SK-N-SH treated with all-trans-retinoic acid at 6 μM for 48 hours (cell line): ENCODE measurements around the gene CPHXL2.

ENCODE experiments used
- ATAC-seq: fragments of 200-7000 bp; cut with Tn5 transposase; 3 replicates; pipeline ENCODE4 v1.9.1; 2020; ENCODE audit warnings: mild to moderate bottlenecking, moderate library complexity
- BACH2 ChIP-seq: fragments of 250-450 bp; sonication (Bioruptor Pico); IDR thresholded peaks from 2 replicates; pipeline ENCODE4 v1.9.0; 2021; ENCODE audit warnings: mild to moderate bottlenecking, borderline replicate concordance
- CSDC2 ChIP-seq: fragments of 250-450 bp; sonication (Bioruptor Pico); IDR thresholded peaks from 2 replicates; pipeline ENCODE4 v1.5.0; 2020; ENCODE audit warnings: mild to moderate bottlenecking, moderate library complexity
- ESRRG ChIP-seq: fragments of 250-450 bp; sonication (Bioruptor Pico); IDR thresholded peaks from 2 replicates; pipeline ENCODE4 v1.6.1; 2021; ENCODE audit warnings: mild to moderate bottlenecking
- GLIS3 ChIP-seq: fragments of 250-450 bp; sonication (Bioruptor Pico); IDR thresholded peaks from 2 replicates; pipeline ENCODE4 v1.5.0; 2020; ENCODE audit warnings: mild to moderate bottlenecking, moderate library complexity
- ISL1 ChIP-seq: fragments of 250-450 bp; sonication (Bioruptor Pico); IDR thresholded peaks from 2 replicates; pipeline ENCODE4 v2.1.2; 2022; ENCODE audit warnings: mild to moderate bottlenecking, moderate library complexity
- OSR1 ChIP-seq: fragments of 250-450 bp; sonication (Bioruptor Pico); IDR thresholded peaks from 2 replicates; pipeline ENCODE4 v1.8.0; 2022; ENCODE audit warnings: moderate library complexity, mild to moderate bottlenecking, inconsistent platforms
- PPARA ChIP-seq: fragments of 250-450 bp; sonication (Bioruptor Pico); IDR thresholded peaks from 2 replicates; pipeline ENCODE4 v1.5.0; 2020; ENCODE audit warnings: mild to moderate bottlenecking, borderline replicate concordance
- RARB ChIP-seq: fragments of 250-450 bp; sonication (Bioruptor Pico); IDR thresholded peaks from 2 replicates; pipeline ENCODE4 v1.8.0; 2021; ENCODE audit warnings: mild to moderate bottlenecking, moderate library complexity
- SNAI2 ChIP-seq: fragments of 250-450 bp; sonication (Bioruptor Pico); IDR thresholded peaks from 2 replicates; pipeline ENCODE4 v1.5.0; 2020; ENCODE audit warnings: mild to moderate bottlenecking, moderate library complexity
- TCF4 ChIP-seq: fragments of 250-450 bp; sonication (Bioruptor Pico); IDR thresholded peaks from 2 replicates; pipeline ENCODE4 v1.8.0; 2021; ENCODE audit warnings: mild to moderate bottlenecking, moderate library complexity, borderline replicate concordance
- TOX ChIP-seq: fragments of 250-450 bp; sonication (Bioruptor Pico); IDR thresholded peaks from 2 replicates; pipeline ENCODE4 v1.8.0; 2021; ENCODE audit warnings: mild to moderate bottlenecking, moderate library complexity, borderline replicate concordance
- ZC3H10 ChIP-seq: fragments of 250-450 bp; sonication (Bioruptor Pico); IDR thresholded peaks from 2 replicates; pipeline ENCODE4 v1.5.1; 2021; ENCODE audit warnings: mild to moderate bottlenecking, moderate library complexity
- ZFP3 ChIP-seq: fragments of 250-450 bp; sonication (Bioruptor Pico); IDR thresholded peaks from 2 replicates; pipeline ENCODE4 v1.5.0; 2020; ENCODE audit warnings: mild to moderate bottlenecking, moderate library complexity
- ZFP30 ChIP-seq: fragments of 450-650 bp; formaldehyde crosslinking; IDR thresholded peaks from 2 replicates; pipeline ENCODE4 v1.5.0; 2022; ENCODE audit warnings: mild to moderate bottlenecking, moderate library complexity
- ZNF565 ChIP-seq: fragments of 450-650 bp; formaldehyde crosslinking; conservative IDR thresholded peaks from 2 replicates; pipeline ENCODE4 v1.5.0; 2020; ENCODE audit warnings: low read depth, mild to moderate bottlenecking, moderate library complexity
- ZNF70 ChIP-seq: fragments of 450-650 bp; formaldehyde crosslinking; IDR thresholded peaks from 2 replicates; pipeline ENCODE4 v1.5.0; 2020; ENCODE audit warnings: mild to moderate bottlenecking, moderate library complexity
- ZNF8 ChIP-seq: fragments of 450-650 bp; formaldehyde crosslinking; IDR thresholded peaks from 2 replicates; pipeline ENCODE4 v1.5.0; 2020; ENCODE audit warnings: mild to moderate bottlenecking, moderate library complexity
- TF ChIP-seq, protein P1 (sequence below): fragments of 250-450 bp; sonication (Bioruptor Pico); IDR thresholded peaks from 2 replicates; pipeline ENCODE4 v1.5.1; 2021; ENCODE audit warnings: mild to moderate bottlenecking, moderate library complexity
- TF ChIP-seq, protein P2 (sequence below): fragments of 250-450 bp; sonication (Bioruptor Pico); IDR thresholded peaks from 2 replicates; pipeline ENCODE4 v1.8.0; 2020; ENCODE audit warnings: mild to moderate bottlenecking, moderate library complexity, borderline replicate concordance
- TF ChIP-seq, protein P3 (sequence below): fragments of 250-450 bp; sonication (Bioruptor Pico); IDR thresholded peaks from 2 replicates; pipeline ENCODE4 v1.8.0; 2021; ENCODE audit warnings: low read depth, mild to moderate bottlenecking, moderate library complexity, borderline replicate concordance
- TF ChIP-seq, protein P4 (sequence below): fragments of 250-450 bp; sonication (Bioruptor Pico); IDR thresholded peaks from 2 replicates; pipeline ENCODE4 v1.5.0; 2020; ENCODE audit warnings: mild to moderate bottlenecking, moderate library complexity

The CPHXL2 gene

DNA sequence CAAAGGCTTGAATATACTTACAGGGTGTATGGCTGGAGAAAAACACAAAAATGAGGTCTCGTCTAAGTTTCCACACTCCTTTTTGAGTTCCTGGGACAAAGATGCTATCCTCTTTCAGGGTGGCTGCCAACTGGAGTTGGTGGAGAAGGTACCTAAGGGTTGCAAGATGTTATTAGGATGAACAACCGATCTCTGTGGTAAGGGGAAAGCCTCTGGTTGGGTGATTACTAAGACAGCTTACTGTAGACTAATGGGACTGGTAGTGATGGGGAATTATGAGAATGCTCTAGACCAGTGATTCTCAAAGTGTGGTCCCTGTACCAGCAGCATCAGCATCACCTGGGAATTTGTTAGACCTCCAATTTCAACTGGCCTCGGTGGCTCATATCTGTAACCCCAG is 59.7 kb downstream of the CPHXL2 start:
- no peak for ATAC-seq
- TF ChIP-seq, protein P1, sequence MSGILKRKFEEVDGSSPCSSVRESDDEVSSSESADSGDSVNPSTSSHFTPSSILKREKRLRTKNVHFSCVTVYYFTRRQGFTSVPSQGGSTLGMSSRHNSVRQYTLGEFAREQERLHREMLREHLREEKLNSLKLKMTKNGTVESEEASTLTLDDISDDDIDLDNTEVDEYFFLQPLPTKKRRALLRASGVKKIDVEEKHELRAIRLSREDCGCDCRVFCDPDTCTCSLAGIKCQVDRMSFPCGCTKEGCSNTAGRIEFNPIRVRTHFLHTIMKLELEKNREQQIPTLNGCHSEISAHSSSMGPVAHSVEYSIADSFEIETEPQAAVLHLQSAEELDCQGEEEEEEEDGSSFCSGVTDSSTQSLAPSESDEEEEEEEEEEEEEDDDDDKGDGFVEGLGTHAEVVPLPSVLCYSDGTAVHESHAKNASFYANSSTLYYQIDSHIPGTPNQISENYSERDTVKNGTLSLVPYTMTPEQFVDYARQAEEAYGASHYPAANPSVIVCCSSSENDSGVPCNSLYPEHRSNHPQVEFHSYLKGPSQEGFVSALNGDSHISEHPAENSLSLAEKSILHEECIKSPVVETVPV (CRISPR knock-in tag): no peak
- TF ChIP-seq SNAI2 (no peak), PPARA (CRISPR knock-in tag) (no peak), ESRRG (CRISPR knock-in tag) (no peak), ZNF70 (no peak), ZFP3 (CRISPR knock-in tag) (no peak), RARB (CRISPR knock-in tag) (no peak), OSR1 (CRISPR knock-in tag) (no peak), ISL1 (no peak), ZC3H10 (CRISPR knock-in tag) (no peak)
- TF ChIP-seq, protein P2, sequence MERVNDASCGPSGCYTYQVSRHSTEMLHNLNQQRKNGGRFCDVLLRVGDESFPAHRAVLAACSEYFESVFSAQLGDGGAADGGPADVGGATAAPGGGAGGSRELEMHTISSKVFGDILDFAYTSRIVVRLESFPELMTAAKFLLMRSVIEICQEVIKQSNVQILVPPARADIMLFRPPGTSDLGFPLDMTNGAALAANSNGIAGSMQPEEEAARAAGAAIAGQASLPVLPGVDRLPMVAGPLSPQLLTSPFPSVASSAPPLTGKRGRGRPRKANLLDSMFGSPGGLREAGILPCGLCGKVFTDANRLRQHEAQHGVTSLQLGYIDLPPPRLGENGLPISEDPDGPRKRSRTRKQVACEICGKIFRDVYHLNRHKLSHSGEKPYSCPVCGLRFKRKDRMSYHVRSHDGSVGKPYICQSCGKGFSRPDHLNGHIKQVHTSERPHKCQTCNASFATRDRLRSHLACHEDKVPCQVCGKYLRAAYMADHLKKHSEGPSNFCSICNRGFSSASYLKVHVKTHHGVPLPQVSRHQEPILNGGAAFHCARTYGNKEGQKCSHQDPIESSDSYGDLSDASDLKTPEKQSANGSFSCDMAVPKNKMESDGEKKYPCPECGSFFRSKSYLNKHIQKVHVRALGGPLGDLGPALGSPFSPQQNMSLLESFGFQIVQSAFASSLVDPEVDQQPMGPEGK (CRISPR knock-in tag): no peak
- TF ChIP-seq, protein P3, sequence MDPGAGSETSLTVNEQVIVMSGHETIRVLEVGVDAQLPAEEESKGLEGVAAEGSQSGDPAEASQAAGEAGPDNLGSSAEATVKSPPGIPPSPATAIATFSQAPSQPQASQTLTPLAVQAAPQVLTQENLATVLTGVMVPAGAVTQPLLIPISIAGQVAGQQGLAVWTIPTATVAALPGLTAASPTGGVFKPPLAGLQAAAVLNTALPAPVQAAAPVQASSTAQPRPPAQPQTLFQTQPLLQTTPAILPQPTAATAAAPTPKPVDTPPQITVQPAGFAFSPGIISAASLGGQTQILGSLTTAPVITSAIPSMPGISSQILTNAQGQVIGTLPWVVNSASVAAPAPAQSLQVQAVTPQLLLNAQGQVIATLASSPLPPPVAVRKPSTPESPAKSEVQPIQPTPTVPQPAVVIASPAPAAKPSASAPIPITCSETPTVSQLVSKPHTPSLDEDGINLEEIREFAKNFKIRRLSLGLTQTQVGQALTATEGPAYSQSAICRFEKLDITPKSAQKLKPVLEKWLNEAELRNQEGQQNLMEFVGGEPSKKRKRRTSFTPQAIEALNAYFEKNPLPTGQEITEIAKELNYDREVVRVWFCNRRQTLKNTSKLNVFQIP (CRISPR knock-in tag): no peak

DNA sequence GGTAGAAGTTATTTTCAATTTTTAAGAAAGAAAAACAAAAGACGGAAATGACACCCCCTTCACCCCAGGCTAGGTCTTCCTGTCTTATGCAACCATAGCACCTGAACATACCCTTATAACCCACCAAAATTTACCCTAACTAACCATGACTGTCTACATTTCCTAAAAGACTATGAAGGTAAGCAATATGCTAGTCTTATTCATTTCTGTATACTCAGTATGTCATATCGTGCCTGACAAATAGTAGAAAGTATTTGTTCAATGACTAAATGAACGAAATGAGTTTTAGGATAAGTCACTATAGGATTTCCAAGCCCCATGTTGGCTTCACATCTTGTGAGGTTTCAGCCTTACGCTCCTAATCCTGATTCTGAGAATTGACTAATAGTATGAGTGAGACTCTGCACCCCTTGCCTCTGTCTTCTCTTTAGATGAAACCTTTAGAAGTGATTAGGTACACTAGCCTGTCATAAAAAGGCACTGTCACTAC is 60.2 kb downstream of the CPHXL2 start:
- no peak for TF ChIP-seq ZNF70
- no peak for TF ChIP-seq ZFP30 (CRISPR knock-in tag)
- TF ChIP-seq CSDC2 (CRISPR knock-in tag): no peak
- TF ChIP-seq OSR1 (CRISPR knock-in tag): no peak
- no peak for TF ChIP-seq RARB (CRISPR knock-in tag)
- TF ChIP-seq, protein P4, sequence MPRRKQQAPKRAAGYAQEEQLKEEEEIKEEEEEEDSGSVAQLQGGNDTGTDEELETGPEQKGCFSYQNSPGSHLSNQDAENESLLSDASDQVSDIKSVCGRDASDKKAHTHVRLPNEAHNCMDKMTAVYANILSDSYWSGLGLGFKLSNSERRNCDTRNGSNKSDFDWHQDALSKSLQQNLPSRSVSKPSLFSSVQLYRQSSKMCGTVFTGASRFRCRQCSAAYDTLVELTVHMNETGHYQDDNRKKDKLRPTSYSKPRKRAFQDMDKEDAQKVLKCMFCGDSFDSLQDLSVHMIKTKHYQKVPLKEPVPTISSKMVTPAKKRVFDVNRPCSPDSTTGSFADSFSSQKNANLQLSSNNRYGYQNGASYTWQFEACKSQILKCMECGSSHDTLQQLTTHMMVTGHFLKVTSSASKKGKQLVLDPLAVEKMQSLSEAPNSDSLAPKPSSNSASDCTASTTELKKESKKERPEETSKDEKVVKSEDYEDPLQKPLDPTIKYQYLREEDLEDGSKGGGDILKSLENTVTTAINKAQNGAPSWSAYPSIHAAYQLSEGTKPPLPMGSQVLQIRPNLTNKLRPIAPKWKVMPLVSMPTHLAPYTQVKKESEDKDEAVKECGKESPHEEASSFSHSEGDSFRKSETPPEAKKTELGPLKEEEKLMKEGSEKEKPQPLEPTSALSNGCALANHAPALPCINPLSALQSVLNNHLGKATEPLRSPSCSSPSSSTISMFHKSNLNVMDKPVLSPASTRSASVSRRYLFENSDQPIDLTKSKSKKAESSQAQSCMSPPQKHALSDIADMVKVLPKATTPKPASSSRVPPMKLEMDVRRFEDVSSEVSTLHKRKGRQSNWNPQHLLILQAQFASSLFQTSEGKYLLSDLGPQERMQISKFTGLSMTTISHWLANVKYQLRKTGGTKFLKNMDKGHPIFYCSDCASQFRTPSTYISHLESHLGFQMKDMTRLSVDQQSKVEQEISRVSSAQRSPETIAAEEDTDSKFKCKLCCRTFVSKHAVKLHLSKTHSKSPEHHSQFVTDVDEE (CRISPR knock-in tag): no peak
- no peak for TF ChIP-seq GLIS3 (CRISPR knock-in tag)
- TF ChIP-seq, all 23 proteins: peak for 0
- ATAC-seq: no peak

DNA sequence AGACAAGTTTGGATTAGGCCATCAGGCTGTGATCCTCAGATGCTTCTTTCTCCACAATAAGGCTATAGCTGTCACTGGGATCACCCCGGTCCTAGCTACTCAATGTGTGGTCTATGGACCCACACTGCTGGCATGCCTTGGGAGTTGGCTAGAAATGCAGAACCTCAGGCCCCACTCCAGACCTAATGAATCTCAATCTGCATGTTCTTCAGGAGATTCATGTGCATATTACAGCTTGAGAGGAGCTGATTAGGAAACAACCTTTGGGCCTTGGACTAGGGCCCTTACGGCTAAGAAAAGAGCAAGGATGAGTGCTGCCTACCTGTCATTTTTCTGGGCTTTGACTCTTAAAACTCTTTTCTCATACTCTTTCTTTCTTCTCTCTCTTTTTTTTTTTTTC is 61.2 kb downstream of the CPHXL2 start:
- ATAC-seq: no peak
- TF ChIP-seq ZFP3 (CRISPR knock-in tag) (no peak), ZC3H10 (CRISPR knock-in tag) (no peak), BACH2 (CRISPR knock-in tag) (no peak), ZFP30 (CRISPR knock-in tag) (no peak), CSDC2 (CRISPR knock-in tag) (no peak), ESRRG (CRISPR knock-in tag) (no peak), OSR1 (CRISPR knock-in tag) (no peak), ZNF565 (CRISPR knock-in tag) (no peak), GLIS3 (CRISPR knock-in tag) (no peak), ZNF8 (CRISPR knock-in tag) (no peak), TCF4 (CRISPR knock-in tag) (no peak), SNAI2 (no peak), TOX (CRISPR knock-in tag) (no peak), RARB (CRISPR knock-in tag) (no peak)
- TF ChIP-seq, protein P1 (CRISPR knock-in tag): no peak
- TF ChIP-seq, protein P4 (CRISPR knock-in tag): no peak
